GM12878 (cell line): Measurements from ENCODE around the gene CMSS1. TPM values are rescaled to one million over a fixed set of nuclear protein-coding genes. Genes with fewer than 3 reads are reported as not detected.
A peak's percentile ranks its signal among the peaks of the same experiment; 100 is the strongest.

Experiments
- ATAC-seq: fragments of 200-7000 bp; cut with Tn5 transposase; 3 replicates; pipeline ENCODE4 v1.9.1; 2020; ENCODE audit warnings: mild to moderate bottlenecking, moderate library complexity
- BruUV-seq: library from RNA; stranded (reverse); fragments of 400-500 nt; replicated peaks from 2 replicates; lab custom pipeline; 2021; lab: Mats Ljungman, UMichigan
- CTCF ChIA-PET: fragments of 300-600 bp; sonication (Branson Sonifier 250); formaldehyde crosslinking; extraction: SDS; loops from one replicate; lab custom pipeline; 2021; ENCODE audit warnings: inconsistent platforms; lab: Yijun Ruan, JAX
- POLR2A ChIA-PET: fragments of 350-600 bp; formaldehyde crosslinking; extraction: SDS; loops from one replicate; lab custom pipeline; 2021; ENCODE audit warnings: inconsistent platforms; lab: Charles Lee
- RAD21 ChIA-PET: fragments of 300-600 bp; sonication (Branson Sonifier 250); formaldehyde crosslinking; loops from one replicate; lab custom pipeline; 2023; ENCODE audit warnings: antibody characterized with exemption; ENCODE audit not compliant: unreplicated experiment; lab: Charles Lee
- SMC1A ChIA-PET: fragments of 300-600 bp; sonication (Branson Sonifier 250); formaldehyde crosslinking; loops from one replicate; lab custom pipeline; 2023; ENCODE audit not compliant: unreplicated experiment, uncharacterized antibody; lab: Charles Lee
- DNase-seq: peaks from one replicate; pipeline ENCODE4 v3.0.0-alpha.2; 2011; ENCODE audit warnings: low read depth, low spot score
- FAIRE-seq: peaks from 3 replicates; lab custom pipeline; 2011; peaks lifted over from hg19 to GRCh38; lab: Jason Lieb, UNC
- H2AFZ ChIP-seq: 2 replicates; pipeline ENCODE4 v1.6.0; 2011; ENCODE audit warnings: low read depth, low read length, control low read depth; ENCODE audit not compliant: control insufficient read depth
- H3K27ac ChIP-seq: 2 replicates; pipeline ENCODE4 v1.5.1; 2011; ENCODE audit warnings: control low read depth; ENCODE audit not compliant: control insufficient read depth, insufficient read depth
- H3K27me3 ChIP-seq, 2 experiments: replicated peaks in 1 of 2; 2 replicates each; pipeline versions ENCODE4 v1.6.0 to v1.6.1; 2011; ENCODE audit warnings: low read length in 1 of 2; ENCODE audit not compliant: control insufficient read depth in 2 of 2, insufficient read depth in 2 of 2
- H3K36me3 ChIP-seq, 2 experiments: 2 replicates each; pipeline ENCODE4 v1.5.1; 2011; ENCODE audit warnings: low read length in 1 of 2; ENCODE audit not compliant: control insufficient read depth in 2 of 2, insufficient read depth in 2 of 2
- H3K4me1 ChIP-seq: 2 replicates; pipeline ENCODE4 v1.6.1; 2011; ENCODE audit warnings: mild to moderate bottlenecking, low read length, moderate library complexity, mixed read lengths; ENCODE audit not compliant: control insufficient read depth, insufficient read depth
- H3K4me2 ChIP-seq: 2 replicates; pipeline ENCODE4 v1.6.0; 2011; ENCODE audit warnings: control low read depth; ENCODE audit not compliant: control insufficient read depth, insufficient read depth
- H3K4me3 ChIP-seq: fragments of 200-600 bp; sonication (generic); 2 replicates; pipeline ENCODE4 v1.5.1; 2016
- H3K79me2 ChIP-seq: 2 replicates; pipeline ENCODE4 v1.6.0; 2011; ENCODE audit warnings: low read length; ENCODE audit not compliant: control insufficient read depth, insufficient read depth
- H3K9ac ChIP-seq: 2 replicates; pipeline ENCODE4 v1.8.0; 2011; ENCODE audit warnings: low read length, control low read depth, mixed read lengths; ENCODE audit not compliant: control insufficient read depth, insufficient read depth
- H3K9me3 ChIP-seq: replicated peaks from 3 replicates; pipeline ENCODE4 v1.5.1; 2011; ENCODE audit warnings: mild to moderate bottlenecking, low read length; ENCODE audit not compliant: control insufficient read depth, insufficient read depth
- H4K20me1 ChIP-seq: 2 replicates; pipeline ENCODE4 v1.6.0; 2011; ENCODE audit not compliant: control insufficient read depth, insufficient read depth
- BHLHE40 ChIP-seq, 2 experiments: fragments of 450-650 bp in 1 of 2; IDR thresholded peaks; 2 replicates each; pipeline ENCODE4 v1.6.1; 2011 to 2017; ENCODE audit warnings: low read depth in 2 of 2, borderline replicate concordance in 1 of 2, improper control_type of control experiment in 1 of 2, low read length in 1 of 2, mild to moderate bottlenecking in 1 of 2
- EGR1 ChIP-seq, 2 experiments: IDR thresholded peaks; 1 replicate in 1 of 2; 2 replicates in 1 of 2; pipeline ENCODE4 v1.6.1; 2011 to 2012; ENCODE audit warnings: low read depth in 2 of 2, low read length in 2 of 2, borderline replicate concordance in 1 of 2, mild to moderate bottlenecking in 1 of 2, moderate library complexity in 1 of 2
- GATAD2B ChIP-seq: fragments of 450-650 bp; conservative IDR thresholded peaks from 2 replicates; pipeline ENCODE4 v1.6.1; 2017; ENCODE audit warnings: low read depth, mild to moderate bottlenecking, moderate library complexity
- RAD21 ChIP-seq: IDR thresholded peaks from 2 replicates; pipeline ENCODE4 v1.6.1; 2011; ENCODE audit warnings: mild to moderate bottlenecking, low read depth, low read length, moderate library complexity; ENCODE audit not compliant: insufficient read depth
- RAD51 ChIP-seq: fragments of 450-650 bp; IDR thresholded peaks from 2 replicates; pipeline ENCODE4 v1.6.1; 2016; ENCODE audit warnings: moderate library complexity, mild to moderate bottlenecking, inconsistent platforms
- STAT1 ChIP-seq: fragments of 450-650 bp; conservative IDR thresholded peaks from 2 replicates; pipeline ENCODE4 v1.6.1; 2014; ENCODE audit warnings: antibody characterized with exemption, mild to moderate bottlenecking
- ZNF207 ChIP-seq: fragments of 450-650 bp; IDR thresholded peaks from 2 replicates; pipeline ENCODE4 v1.6.1; 2014; ENCODE audit warnings: antibody characterized with exemption, mild to moderate bottlenecking, borderline replicate concordance
- WGBS: methylation state at CpG from one replicate; pipeline ENCODE4 v1.1.6; 2016; ENCODE audit warnings: low lambda C conversion rate; ENCODE audit not compliant: insufficient replicate concordance, insufficient coverage; ENCODE audit errors: missing lambda C conversion rate; 5-methylcytosine and 5-hydroxymethylcytosine counted together
- in situ Hi-C: fragments of 300-500 bp; cut with MboI; formaldehyde crosslinking; loops from 9 replicates; pipeline ENCODE4 v1.14.3; 2018; ENCODE audit warnings: mixed read lengths
- intact Hi-C: fragments of 100-400 bp; cut with micrococcal nuclease; formaldehyde crosslinking; loops from one replicate; pipeline ENCODE4 v1.14.2; 2022; ENCODE audit not compliant: unreplicated experiment
- polyA plus RNA-seq, 11 experiments: library from polyadenylated mRNA; depleted of rRNA in 4 of 11; unstranded in 6 of 11; stranded (reverse) in 5 of 11; fragments of >200 nt; fragmentation: Nextera tagmentation in 4 of 11; fragmentation: Illumina TruSeq in 1 of 11; extraction: Ambion mirVana in 4 of 11; extraction: Trizol in 1 of 11; gene quantifications; 1 replicate in 1 of 11; 2 replicates in 10 of 11; pipeline versions ENCODE4 v1.2.1 to v1.2.3, GENCODE V29; 2011 to 2016; ENCODE audit warnings: inconsistent platforms in 2 of 11, missing spikeins in 2 of 11, low read depth in 1 of 11
- total RNA-seq, 4 experiments: library from RNA; depleted of rRNA in 3 of 4; stranded (reverse); fragments of >200 nt in 3 of 4; fragmentation: Illumina TruSeq in 1 of 4; extraction: Trizol in 1 of 4; gene quantifications; 2 replicates each; pipeline versions ENCODE4 v1.2.1 to v1.2.3, GENCODE V29; 2013 to 2021
- TF ChIP-seq, protein P1 (sequence below): fragments of 450-650 bp; formaldehyde crosslinking; IDR thresholded peaks from 2 replicates; pipeline ENCODE4 v1.4.0; 2022; ENCODE audit warnings: mild to moderate bottlenecking, moderate library complexity
- TF ChIP-seq, protein P2 (sequence below): fragments of 150-350 bp; IDR thresholded peaks from 2 replicates; pipeline ENCODE4 v1.6.1; 2016; ENCODE audit warnings: low read depth, low read length
- TF ChIP-seq, protein P3 (sequence below): fragments of 450-650 bp; IDR thresholded peaks from 2 replicates; pipeline ENCODE4 v1.6.1; 2014; ENCODE audit warnings: mild to moderate bottlenecking

Gene CMSS1
- total and polyA plus RNA-seq, 10 of the 15 experiments (the other 5 are each of a cell fraction or from before 2014, with no cell fraction given), result 31.0 to 118 (median 70.1) TPM

DNA sequence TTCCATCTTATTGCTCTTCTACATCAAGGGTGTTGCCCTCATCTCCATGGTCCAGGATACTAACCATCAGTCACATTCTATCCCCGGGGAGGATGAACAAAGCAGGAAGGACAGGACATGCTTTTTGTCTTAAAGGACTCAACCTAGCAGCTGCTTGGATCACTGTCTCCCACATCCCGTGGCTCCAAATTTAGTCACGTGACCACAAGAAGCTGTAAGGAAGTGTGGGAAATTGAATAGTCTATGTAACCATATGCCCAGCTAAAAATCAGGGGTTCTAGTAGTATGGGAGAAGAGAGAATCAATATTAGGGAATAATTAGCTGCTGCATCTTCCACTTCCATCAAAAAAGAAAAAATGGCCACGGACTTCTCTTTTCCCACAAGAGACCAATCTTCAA, 18.2 kb upstream of the CMSS1 start:
- CTCF ChIA-PET, result interaction anchor here (0.7 to 0.9 kb wide), 2 partner anchors 8 to 457 kb away, joined by 3 read pairs; no protein-coding TSS in a partner anchor
- no peak for FAIRE-seq

DNA sequence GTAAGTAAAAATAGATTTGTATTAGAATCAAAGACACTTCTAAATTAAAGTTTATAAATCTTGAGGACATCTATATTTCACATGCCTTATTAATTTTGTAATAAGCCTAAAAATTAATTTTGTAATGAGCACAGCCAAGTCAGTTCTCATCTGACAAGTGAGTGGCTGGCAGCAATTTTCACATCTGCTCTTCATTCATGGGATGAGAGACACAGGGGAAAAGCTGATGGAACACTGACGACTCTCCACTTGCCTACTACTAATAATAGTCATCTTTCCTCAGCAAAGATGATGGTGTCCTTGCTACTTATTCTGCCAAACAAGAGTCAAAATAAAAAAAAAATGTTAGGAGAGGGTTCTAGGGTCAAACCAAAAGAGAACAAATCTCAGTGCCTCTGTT, 14.4 kb upstream of the CMSS1 start:
- ATAC-seq (no peak), DNase-seq (no peak), FAIRE-seq (no peak)
- H3K4me1 ChIP-seq, result no peaks in the 10 kb centered on the region
- SMC1A ChIA-PET, result no interaction called here
- no peaks in the 10 kb centered on the region for H3K79me2 ChIP-seq
- H3K27me3 ChIP-seq, result no peaks in the 10 kb centered on the region
- no peak overlapping the region for H3K4me3 ChIP-seq
- intact Hi-C loops (no loop called here), in situ Hi-C loops (no loop called here)
- POLR2A ChIA-PET, result no interaction called here
- BruUV-seq, result no TSS peak
- CTCF ChIA-PET, result interaction anchor here (0.5 kb wide), 1 partner anchor 514 kb away, joined by 3 read pairs; no protein-coding TSS in a partner anchor
- H4K20me1 ChIP-seq, result no peaks in the 10 kb centered on the region
- peaks cover 3% of the 10 kb centered on the region; the same call in 1 of the 3 replicates for H3K9me3 ChIP-seq
- no peak overlapping the region for H3K27ac ChIP-seq
- H3K9ac ChIP-seq, result no peak overlapping the region
- 87% methylated on average over 1 of the region's 1 CpG for WGBS
- H3K36me3 ChIP-seq, result no peaks in the 10 kb centered on the region
- no peak overlapping the region for H3K4me2 ChIP-seq
- no peak overlapping the region for H2AFZ ChIP-seq
- RAD21 ChIA-PET, result no interaction called here
- TF ChIP-seq RAD21 (no peak), STAT1 (no peak), GATAD2B (no peak), EGR1 (IDR thresholded peaks at IDR 0.05; ENCODE audit: borderline replicate concordance in 1 of 2, low read depth in 2 of 2, low read length in 2 of 2) (no peak)
- TF ChIP-seq, protein P1, sequence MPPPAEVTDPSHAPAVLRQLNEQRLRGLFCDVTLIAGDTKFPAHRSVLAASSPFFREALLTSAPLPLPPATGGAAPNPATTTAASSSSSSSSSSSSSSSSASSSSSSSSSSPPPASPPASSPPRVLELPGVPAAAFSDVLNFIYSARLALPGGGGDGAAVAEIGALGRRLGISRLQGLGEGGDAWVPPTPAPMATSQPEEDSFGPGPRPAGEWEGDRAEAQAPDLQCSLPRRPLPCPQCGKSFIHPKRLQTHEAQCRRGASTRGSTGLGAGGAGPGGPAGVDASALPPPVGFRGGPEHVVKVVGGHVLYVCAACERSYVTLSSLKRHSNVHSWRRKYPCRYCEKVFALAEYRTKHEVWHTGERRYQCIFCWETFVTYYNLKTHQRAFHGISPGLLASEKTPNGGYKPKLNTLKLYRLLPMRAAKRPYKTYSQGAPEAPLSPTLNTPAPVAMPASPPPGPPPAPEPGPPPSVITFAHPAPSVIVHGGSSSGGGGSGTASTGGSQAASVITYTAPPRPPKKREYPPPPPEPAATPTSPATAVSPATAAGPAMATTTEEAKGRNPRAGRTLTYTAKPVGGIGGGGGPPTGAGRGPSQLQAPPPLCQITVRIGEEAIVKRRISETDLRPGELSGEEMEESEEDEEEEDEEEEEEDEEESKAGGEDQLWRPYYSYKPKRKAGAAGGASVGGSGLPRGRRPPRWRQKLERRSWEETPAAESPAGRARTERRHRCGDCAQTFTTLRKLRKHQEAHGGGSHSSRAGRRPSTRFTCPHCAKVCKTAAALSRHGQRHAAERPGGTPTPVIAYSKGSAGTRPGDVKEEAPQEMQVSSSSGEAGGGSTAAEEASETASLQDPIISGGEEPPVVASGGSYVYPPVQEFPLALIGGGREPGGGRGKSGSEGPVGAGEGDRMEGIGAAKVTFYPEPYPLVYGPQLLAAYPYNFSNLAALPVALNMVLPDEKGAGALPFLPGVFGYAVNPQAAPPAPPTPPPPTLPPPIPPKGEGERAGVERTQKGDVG (CRISPR knock-in tag), result no peak
- TF ChIP-seq, protein P2, sequence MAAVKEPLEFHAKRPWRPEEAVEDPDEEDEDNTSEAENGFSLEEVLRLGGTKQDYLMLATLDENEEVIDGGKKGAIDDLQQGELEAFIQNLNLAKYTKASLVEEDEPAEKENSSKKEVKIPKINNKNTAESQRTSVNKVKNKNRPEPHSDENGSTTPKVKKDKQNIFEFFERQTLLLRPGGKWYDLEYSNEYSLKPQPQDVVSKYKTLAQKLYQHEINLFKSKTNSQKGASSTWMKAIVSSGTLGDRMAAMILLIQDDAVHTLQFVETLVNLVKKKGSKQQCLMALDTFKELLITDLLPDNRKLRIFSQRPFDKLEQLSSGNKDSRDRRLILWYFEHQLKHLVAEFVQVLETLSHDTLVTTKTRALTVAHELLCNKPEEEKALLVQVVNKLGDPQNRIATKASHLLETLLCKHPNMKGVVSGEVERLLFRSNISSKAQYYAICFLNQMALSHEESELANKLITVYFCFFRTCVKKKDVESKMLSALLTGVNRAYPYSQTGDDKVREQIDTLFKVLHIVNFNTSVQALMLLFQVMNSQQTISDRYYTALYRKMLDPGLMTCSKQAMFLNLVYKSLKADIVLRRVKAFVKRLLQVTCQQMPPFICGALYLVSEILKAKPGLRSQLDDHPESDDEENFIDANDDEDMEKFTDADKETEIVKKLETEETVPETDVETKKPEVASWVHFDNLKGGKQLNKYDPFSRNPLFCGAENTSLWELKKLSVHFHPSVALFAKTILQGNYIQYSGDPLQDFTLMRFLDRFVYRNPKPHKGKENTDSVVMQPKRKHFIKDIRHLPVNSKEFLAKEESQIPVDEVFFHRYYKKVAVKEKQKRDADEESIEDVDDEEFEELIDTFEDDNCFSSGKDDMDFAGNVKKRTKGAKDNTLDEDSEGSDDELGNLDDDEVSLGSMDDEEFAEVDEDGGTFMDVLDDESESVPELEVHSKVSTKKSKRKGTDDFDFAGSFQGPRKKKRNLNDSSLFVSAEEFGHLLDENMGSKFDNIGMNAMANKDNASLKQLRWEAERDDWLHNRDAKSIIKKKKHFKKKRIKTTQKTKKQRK, result no peak

More for the DNA sequence above, 18.2 kb upstream of the CMSS1 start:
- ChIA-PET SMC1A (no interaction called here), RAD21 (no interaction called here), POLR2A (no interaction called here)
- no peaks in the 10 kb centered on the region for H3K27me3 ChIP-seq
- H3K27ac ChIP-seq, result no peak overlapping the region
- H3K4me3 ChIP-seq, result no peak overlapping the region
- DNase-seq, result no peak
- H2AFZ ChIP-seq, result no peak overlapping the region
- no peaks in the 10 kb centered on the region for H3K4me1 ChIP-seq
- no peaks in the 10 kb centered on the region for H3K79me2 ChIP-seq
- 36% methylated on average over 4 of the region's 4 CpGs for WGBS
- in situ Hi-C loops (no loop called here), intact Hi-C loops (no loop called here)
- H3K4me2 ChIP-seq, result no peak overlapping the region
- BruUV-seq, result no TSS peak
- TF ChIP-seq ZNF207 (no peak), BHLHE40 (IDR thresholded peaks at IDR 0.05; ENCODE audit: borderline replicate concordance in 1 of 2, low read depth in 2 of 2, low read length in 1 of 2) (0 out of 4 replicates have a peak, but pooled peaks of 1 of the 2 experiments have one; percentile 14), RAD51 (peak; percentile 62; the same call in 1 of the 2 replicates)
- TF ChIP-seq, protein P3, sequence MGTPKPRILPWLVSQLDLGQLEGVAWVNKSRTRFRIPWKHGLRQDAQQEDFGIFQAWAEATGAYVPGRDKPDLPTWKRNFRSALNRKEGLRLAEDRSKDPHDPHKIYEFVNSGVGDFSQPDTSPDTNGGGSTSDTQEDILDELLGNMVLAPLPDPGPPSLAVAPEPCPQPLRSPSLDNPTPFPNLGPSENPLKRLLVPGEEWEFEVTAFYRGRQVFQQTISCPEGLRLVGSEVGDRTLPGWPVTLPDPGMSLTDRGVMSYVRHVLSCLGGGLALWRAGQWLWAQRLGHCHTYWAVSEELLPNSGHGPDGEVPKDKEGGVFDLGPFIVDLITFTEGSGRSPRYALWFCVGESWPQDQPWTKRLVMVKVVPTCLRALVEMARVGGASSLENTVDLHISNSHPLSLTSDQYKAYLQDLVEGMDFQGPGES, result no peak
- TF ChIP-seq, all 136 proteins: peak for 2
- no peak for ATAC-seq
- no peak overlapping the region for H3K9ac ChIP-seq
- H4K20me1 ChIP-seq, result no peaks in the 10 kb centered on the region
- no peaks in the 10 kb centered on the region for H3K9me3 ChIP-seq
- H3K36me3 ChIP-seq, result no peaks in the 10 kb centered on the region
